ENCODE results near the gene ZNF200.

Gene ZNF200

GRCh38 chr16:3175157-3176093, 59.5 kb downstream of the ZNF200 start:
- no peak for DNase-seq (ENCODE audit: low read depth, low spot score)

- DNase-seq (ENCODE audit: low read depth, low spot score): no peak
Measured at GRCh38 chr16:3174618-3175148, 60.3 kb downstream of the ZNF200 start.

GRCh38 chr16:3173892-3174617, 60.9 kb downstream of the ZNF200 start:
- DNase-seq (ENCODE audit: low read depth, low spot score): no peak

All from smooth muscle cell of the brain vasculature (primary cell).